HCT116 (cell line): ENCODE results near the gene CAPS. TPM values are rescaled to one million over a fixed set of nuclear protein-coding genes. Genes with fewer than 3 reads are reported as not detected.

ENCODE experiments used
- ATAC-seq: fragments of 200-7000 bp; cut with Tn5 transposase; 2 replicates; pipeline ENCODE4 v1.9.1; 2020; ENCODE audit warnings: mild to moderate bottlenecking, moderate library complexity
- BruUV-seq: library from RNA; stranded (reverse); fragments of 400-500 nt; replicated peaks from 2 replicates; lab custom pipeline; 2021; lab: Mats Ljungman, UMichigan
- CTCF ChIA-PET: fragments of 300-600 bp; sonication (Branson Sonifier 250); formaldehyde crosslinking; loops from one replicate; lab custom pipeline; 2021; ENCODE audit warnings: antibody characterized with exemption; lab: Charles Lee
- POLR2A ChIA-PET: fragments of 300-600, 350-600 bp; sonication (Branson Sonifier 250); formaldehyde crosslinking; loops from one replicate; lab custom pipeline; 2021; ENCODE audit warnings: antibody characterized with exemption; lab: Charles Lee
- RAD21 ChIA-PET, 2 experiments: fragments of 300-600 bp; sonication (Branson Sonifier 250); formaldehyde crosslinking; loops; one replicate each; lab custom pipeline; 2023; ENCODE audit warnings: low total read pairs in 2 of 2; ENCODE audit not compliant: uncharacterized antibody in 2 of 2, unreplicated experiment in 2 of 2, low non-redundant PET in 1 of 2; lab: Charles Lee
- DNase-seq: peaks from one replicate; pipeline ENCODE4 v3.0.0-alpha.2; 2010; ENCODE audit warnings: low read depth, low spot score
- H2AFZ ChIP-seq: fragments of 200-600 bp; shearing (Covaris generic), sonication (generic); 2 replicates; pipeline ENCODE4 v1.6.1; 2017; ENCODE audit warnings: low read depth, mixed run types, mixed read lengths, antibody characterized with exemption, low read length; ENCODE audit not compliant: poor library complexity, severe bottlenecking
- H3K27ac ChIP-seq: 2 replicates; pipeline ENCODE4 v1.5.1; 2012; ENCODE audit warnings: low read depth, low read length
- H3K27me3 ChIP-seq: fragments of 200-600 bp; sonication (generic); 2 replicates; pipeline ENCODE4 v1.6.1; 2016; ENCODE audit warnings: mixed run types, low read length, mixed read lengths; ENCODE audit not compliant: insufficient read depth
- H3K36me3 ChIP-seq, 2 experiments: fragments of 200-500 bp in 1 of 2; fragments of 200-600 bp in 1 of 2; sonication (Bioruptor generic) in 1 of 2; sonication (generic) in 1 of 2; 2 replicates each; pipeline versions ENCODE4 v1.5.1 to v1.6.1; 2014 to 2016; ENCODE audit warnings: low read length in 2 of 2, inconsistent platforms in 1 of 2, mixed read lengths in 1 of 2, mixed run types in 1 of 2; ENCODE audit not compliant: insufficient read depth in 2 of 2, control insufficient read depth in 1 of 2
- H3K4me1 ChIP-seq, 2 experiments: fragments of 200-600 bp in 1 of 2; sonication (generic) in 1 of 2; 2 replicates each; pipeline versions ENCODE4 v1.5.1 to v1.6.1; 2012 to 2017; ENCODE audit warnings: low read length in 2 of 2, inconsistent platforms in 1 of 2, mild to moderate bottlenecking in 1 of 2, mixed read lengths in 1 of 2, mixed run types in 1 of 2, moderate library complexity in 1 of 2; ENCODE audit not compliant: insufficient read depth in 2 of 2, control insufficient read depth in 1 of 2
- H3K4me2 ChIP-seq: fragments of 200-600 bp; sonication (generic); 2 replicates; pipeline ENCODE4 v1.6.1; 2017; ENCODE audit warnings: mixed run types, low read length, mixed read lengths
- H3K4me3 ChIP-seq, 2 experiments: fragments of 200-600 bp in 1 of 2; sonication (generic) in 1 of 2; replicated peaks in 1 of 2; 2 replicates each; pipeline ENCODE4 v1.5.1; 2011 to 2016; ENCODE audit warnings: low read length in 2 of 2, control low read depth in 1 of 2, low read depth in 1 of 2, mild to moderate bottlenecking in 1 of 2, mixed read lengths in 1 of 2, mixed run types in 1 of 2
- H3K79me2 ChIP-seq: fragments of 200-600 bp; sonication (generic); 2 replicates; pipeline ENCODE4 v1.6.1; 2017; ENCODE audit warnings: mild to moderate bottlenecking, mixed run types, low read length, moderate library complexity, mixed read lengths; ENCODE audit not compliant: insufficient read depth
- H3K9ac ChIP-seq: fragments of 200-600 bp; sonication (generic); 2 replicates; pipeline ENCODE4 v1.6.1; 2016; ENCODE audit warnings: low read length, mixed read lengths
- H3K9me2 ChIP-seq: fragments of 200-600 bp; sonication (generic), shearing (Covaris generic); 2 replicates; pipeline ENCODE4 v1.6.1; 2017; ENCODE audit warnings: mixed run types, mild to moderate bottlenecking, moderate library complexity; ENCODE audit not compliant: insufficient read depth
- H3K9me3 ChIP-seq, 2 experiments: fragments of 200-500 bp in 1 of 2; fragments of 200-600 bp in 1 of 2; sonication (Bioruptor generic) in 1 of 2; sonication (generic) in 1 of 2; 2 replicates each; pipeline ENCODE4 v1.6.1; 2014 to 2017; ENCODE audit warnings: low read length in 2 of 2, mixed read lengths in 2 of 2, inconsistent platforms in 1 of 2, low read depth in 1 of 2, mild to moderate bottlenecking in 1 of 2, mixed run types in 1 of 2, moderate library complexity in 1 of 2; ENCODE audit not compliant: control insufficient read depth in 1 of 2, insufficient read depth in 1 of 2
- H4K20me1 ChIP-seq: fragments of 200-600 bp; sonication (generic), shearing (Covaris generic); 2 replicates; pipeline ENCODE4 v1.6.1; 2017; ENCODE audit warnings: mixed run types, mild to moderate bottlenecking, moderate library complexity; ENCODE audit not compliant: insufficient read depth
- ATF3 ChIP-seq: IDR thresholded peaks from 2 replicates; pipeline ENCODE4 v1.6.1; 2012
- CBX3 ChIP-seq: IDR thresholded peaks from 2 replicates; pipeline ENCODE4 v1.6.1; 2012; ENCODE audit warnings: low read depth
- ELF1 ChIP-seq: IDR thresholded peaks from 2 replicates; pipeline ENCODE4 v1.6.1; 2012; ENCODE audit warnings: low read depth, borderline replicate concordance
- EZH2 ChIP-seq: fragments of 200-600 bp; sonication (generic); IDR thresholded peaks from 2 replicates; pipeline ENCODE4 v1.6.1; 2017; ENCODE audit warnings: antibody characterized with exemption, mixed run types
- EZH2phosphoT487 ChIP-seq: fragments of 200-600 bp; IDR thresholded peaks from 2 replicates; pipeline ENCODE4 v1.6.1; 2018; ENCODE audit warnings: antibody characterized with exemption, borderline replicate concordance
- FOSL1 ChIP-seq: IDR thresholded peaks from 2 replicates; pipeline ENCODE4 v1.6.1; 2012; ENCODE audit warnings: low read depth
- JUND ChIP-seq: IDR thresholded peaks from 2 replicates; pipeline ENCODE4 v1.6.1; 2012
- POLR2A ChIP-seq: IDR thresholded peaks from 2 replicates; pipeline ENCODE4 v1.7.0; 2011; ENCODE audit warnings: borderline replicate concordance; ENCODE audit not compliant: insufficient read depth, insufficient read length; ENCODE audit errors: extremely low read depth
- RAD21 ChIP-seq: IDR thresholded peaks from 2 replicates; pipeline ENCODE4 v1.6.1; 2012; ENCODE audit warnings: low read depth, mild to moderate bottlenecking
- SIN3A ChIP-seq: IDR thresholded peaks from 2 replicates; pipeline ENCODE4 v1.6.1; 2012; ENCODE audit warnings: low read depth
- SP1 ChIP-seq: IDR thresholded peaks from 2 replicates; pipeline ENCODE4 v1.6.1; 2012; ENCODE audit warnings: low read depth
- SRF ChIP-seq: IDR thresholded peaks from 2 replicates; pipeline ENCODE4 v1.6.1; 2012; ENCODE audit warnings: low read depth
- YY1 ChIP-seq: IDR thresholded peaks from 2 replicates; pipeline ENCODE4 v1.6.1; 2011; ENCODE audit warnings: low read length, low read depth, moderate library complexity, mild to moderate bottlenecking; ENCODE audit not compliant: insufficient replicate concordance; ENCODE audit errors: extremely low read depth
- ZBTB33 ChIP-seq: IDR thresholded peaks from 2 replicates; pipeline ENCODE4 v1.6.1; 2011; ENCODE audit warnings: mild to moderate bottlenecking, low read length, moderate library complexity; ENCODE audit not compliant: insufficient replicate concordance; ENCODE audit errors: extremely low read depth
- ZNF274 ChIP-seq: fragments of 200-500 bp; sonication (Bioruptor generic); IDR thresholded peaks from 2 replicates; pipeline ENCODE4 v1.6.1; 2014; ENCODE audit warnings: mild to moderate bottlenecking, low read depth, low read length, inconsistent platforms
- intact Hi-C: fragments of 100-400 bp; cut with micrococcal nuclease; formaldehyde crosslinking; loops from 2 replicates; pipeline ENCODE4 v1.10.0; 2022
- total RNA-seq: library from RNA; stranded (reverse); gene quantifications from one replicate; pipeline ENCODE4 v1.2.1, GENCODE V29; 2021; ENCODE audit not compliant: unreplicated experiment
- TF ChIP-seq, protein P1 (sequence below): IDR thresholded peaks from 2 replicates; pipeline ENCODE4 v1.6.1; 2012; ENCODE audit warnings: low read depth
- TF ChIP-seq, protein P2 (sequence below), 3 experiments: fragments of 200-600 bp in 1 of 3; sonication (generic) in 1 of 3; IDR thresholded peaks in 2 of 3; conservative IDR thresholded peaks in 1 of 3; 2 replicates each; pipeline ENCODE4 v1.5.1; 2012 to 2017; ENCODE audit warnings: low read depth in 2 of 3, low read length in 2 of 3, antibody characterized with exemption in 1 of 3, borderline replicate concordance in 1 of 3, control low read depth in 1 of 3, mild to moderate bottlenecking in 1 of 3, mixed read lengths in 1 of 3, mixed run types in 1 of 3, moderate library complexity in 1 of 3; ENCODE audit not compliant: insufficient read depth in 1 of 3

The CAPS gene
- total RNA-seq, 1 experiment from 2014 or later, result 2.5 TPM

- CTCF ChIA-PET, result no interaction called here
- intact Hi-C loops, result no loop called here
- H3K9me3 ChIP-seq, result no peaks in the 10 kb centered on the region
- no peaks in the 10 kb centered on the region for H4K20me1 ChIP-seq
- H3K27ac ChIP-seq, result no peak overlapping the region
- POLR2A ChIA-PET, result no interaction called here
- no TSS peak for BruUV-seq
- RAD21 ChIA-PET, result no interaction called here
- H2AFZ ChIP-seq, result no peak overlapping the region
- DNase-seq (no peak), ATAC-seq (no peak)
- TF ChIP-seq SP1 (no peak), FOSL1 (no peak), CBX3 (no peak), ZNF274 (no peak), EZH2phosphoT487 (no peak), ELF1 (no peak), ZBTB33 (no peak), ATF3 (no peak), JUND (no peak), YY1 (no peak), POLR2A (no peak), SRF (no peak), SIN3A (no peak), RAD21 (no peak), EZH2 (no peak)
- TF ChIP-seq, protein P1, sequence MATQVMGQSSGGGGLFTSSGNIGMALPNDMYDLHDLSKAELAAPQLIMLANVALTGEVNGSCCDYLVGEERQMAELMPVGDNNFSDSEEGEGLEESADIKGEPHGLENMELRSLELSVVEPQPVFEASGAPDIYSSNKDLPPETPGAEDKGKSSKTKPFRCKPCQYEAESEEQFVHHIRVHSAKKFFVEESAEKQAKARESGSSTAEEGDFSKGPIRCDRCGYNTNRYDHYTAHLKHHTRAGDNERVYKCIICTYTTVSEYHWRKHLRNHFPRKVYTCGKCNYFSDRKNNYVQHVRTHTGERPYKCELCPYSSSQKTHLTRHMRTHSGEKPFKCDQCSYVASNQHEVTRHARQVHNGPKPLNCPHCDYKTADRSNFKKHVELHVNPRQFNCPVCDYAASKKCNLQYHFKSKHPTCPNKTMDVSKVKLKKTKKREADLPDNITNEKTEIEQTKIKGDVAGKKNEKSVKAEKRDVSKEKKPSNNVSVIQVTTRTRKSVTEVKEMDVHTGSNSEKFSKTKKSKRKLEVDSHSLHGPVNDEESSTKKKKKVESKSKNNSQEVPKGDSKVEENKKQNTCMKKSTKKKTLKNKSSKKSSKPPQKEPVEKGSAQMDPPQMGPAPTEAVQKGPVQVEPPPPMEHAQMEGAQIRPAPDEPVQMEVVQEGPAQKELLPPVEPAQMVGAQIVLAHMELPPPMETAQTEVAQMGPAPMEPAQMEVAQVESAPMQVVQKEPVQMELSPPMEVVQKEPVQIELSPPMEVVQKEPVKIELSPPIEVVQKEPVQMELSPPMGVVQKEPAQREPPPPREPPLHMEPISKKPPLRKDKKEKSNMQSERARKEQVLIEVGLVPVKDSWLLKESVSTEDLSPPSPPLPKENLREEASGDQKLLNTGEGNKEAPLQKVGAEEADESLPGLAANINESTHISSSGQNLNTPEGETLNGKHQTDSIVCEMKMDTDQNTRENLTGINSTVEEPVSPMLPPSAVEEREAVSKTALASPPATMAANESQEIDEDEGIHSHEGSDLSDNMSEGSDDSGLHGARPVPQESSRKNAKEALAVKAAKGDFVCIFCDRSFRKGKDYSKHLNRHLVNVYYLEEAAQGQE, result no peak
- TF ChIP-seq, protein P2, sequence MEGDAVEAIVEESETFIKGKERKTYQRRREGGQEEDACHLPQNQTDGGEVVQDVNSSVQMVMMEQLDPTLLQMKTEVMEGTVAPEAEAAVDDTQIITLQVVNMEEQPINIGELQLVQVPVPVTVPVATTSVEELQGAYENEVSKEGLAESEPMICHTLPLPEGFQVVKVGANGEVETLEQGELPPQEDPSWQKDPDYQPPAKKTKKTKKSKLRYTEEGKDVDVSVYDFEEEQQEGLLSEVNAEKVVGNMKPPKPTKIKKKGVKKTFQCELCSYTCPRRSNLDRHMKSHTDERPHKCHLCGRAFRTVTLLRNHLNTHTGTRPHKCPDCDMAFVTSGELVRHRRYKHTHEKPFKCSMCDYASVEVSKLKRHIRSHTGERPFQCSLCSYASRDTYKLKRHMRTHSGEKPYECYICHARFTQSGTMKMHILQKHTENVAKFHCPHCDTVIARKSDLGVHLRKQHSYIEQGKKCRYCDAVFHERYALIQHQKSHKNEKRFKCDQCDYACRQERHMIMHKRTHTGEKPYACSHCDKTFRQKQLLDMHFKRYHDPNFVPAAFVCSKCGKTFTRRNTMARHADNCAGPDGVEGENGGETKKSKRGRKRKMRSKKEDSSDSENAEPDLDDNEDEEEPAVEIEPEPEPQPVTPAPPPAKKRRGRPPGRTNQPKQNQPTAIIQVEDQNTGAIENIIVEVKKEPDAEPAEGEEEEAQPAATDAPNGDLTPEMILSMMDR (IDR thresholded peaks at IDR 0.05 in 2 of 3, conservative IDR thresholded peaks at IDR 0.05 in 1 of 3; ENCODE audit: borderline replicate concordance in 1 of 3, insufficient read depth in 1 of 3, low read depth in 2 of 3, low read length in 2 of 3), result no peak
- H3K4me3 ChIP-seq, result no peak overlapping the region
- no peak overlapping the region for H3K9ac ChIP-seq
- no peaks in the 10 kb centered on the region for H3K27me3 ChIP-seq
- peaks cover 14 to 22% of the 10 kb centered on the region in 2 experiments; a peak in 3 of 4 replicates for H3K36me3 ChIP-seq
- no peaks in the 10 kb centered on the region for H3K79me2 ChIP-seq
- no peaks in the 10 kb centered on the region for H3K4me1 ChIP-seq
- no peak overlapping the region for H3K4me2 ChIP-seq
- no peaks in the 10 kb centered on the region for H3K9me2 ChIP-seq
Measured at GRCh38 chr19:5917431-5918107, 3.5 kb downstream of the CAPS start.
